B cell (primary cell): ENCODE data around the gene PTPRN2. TPM values are rescaled to one million over a fixed set of nuclear protein-coding genes. Genes with fewer than 3 reads are reported as not detected.

Experiments
- ATAC-seq: fragments of 200-7000 bp; cut with Tn5 transposase; one replicate; pipeline ENCODE4 v1.10.0; 2021; ENCODE audit warnings: low read depth, mild to moderate bottlenecking, moderate number of reproducible peaks, moderate library complexity
- CTCF ChIA-PET: fragments of 350-600 bp; sonication (Branson Sonifier 250); formaldehyde crosslinking; loops from one replicate; lab custom pipeline; 2021; ENCODE audit warnings: antibody characterized with exemption, inconsistent platforms; lab: Charles Lee
- POLR2A ChIA-PET: fragments of 350-600 bp; sonication (Branson Sonifier 250); formaldehyde crosslinking; loops from one replicate; lab custom pipeline; 2021; ENCODE audit warnings: antibody characterized with exemption; lab: Charles Lee
- DNase-seq: peaks from one replicate; pipeline ENCODE4 v3.0.0; 2013
- H2AFZ ChIP-seq: 2 replicates; pipeline ENCODE4 v1.6.1; 2012; ENCODE audit warnings: mild to moderate bottlenecking, low read depth, low read length; ENCODE audit not compliant: insufficient read depth, poor library complexity, severe bottlenecking
- H3K27ac ChIP-seq, 2 donors: 1 replicate in 1 of 2; 2 replicates in 1 of 2; pipeline ENCODE4 v1.5.1; 2012 to 2013; ENCODE audit warnings: low read length in 2 of 2, mild to moderate bottlenecking in 2 of 2, moderate library complexity in 1 of 2
- H3K27me3 ChIP-seq, 4 experiments: fragments of 200-600 bp in 1 of 4; sonication (generic) in 1 of 4; replicated peaks in 1 of 4; 1 replicate in 2 of 4; 2 replicates in 2 of 4; pipeline versions ENCODE4 v1.6.1 to v1.7.0; 2013 to 2016; ENCODE audit warnings: low read length in 3 of 4, mild to moderate bottlenecking in 2 of 4, mixed read lengths in 1 of 4, moderate library complexity in 1 of 4; ENCODE audit not compliant: insufficient read depth in 4 of 4, control insufficient read depth in 3 of 4; ENCODE audit errors: control extremely low read depth in 1 of 4
- H3K36me3 ChIP-seq, 2 experiments: replicated peaks in 1 of 2; 1 replicate in 1 of 2; 2 replicates in 1 of 2; pipeline versions ENCODE4 v1.6.1 to v1.7.1; 2013; ENCODE audit warnings: low read length in 1 of 2; ENCODE audit not compliant: insufficient read depth in 2 of 2, control insufficient read depth in 1 of 2; ENCODE audit errors: control extremely low read depth in 1 of 2, extremely low read depth in 1 of 2
- H3K4me1 ChIP-seq, 2 donors: fragments of 200-600 bp in 1 of 2; sonication (generic) in 1 of 2; 1 replicate in 1 of 2; 2 replicates in 1 of 2; pipeline versions ENCODE4 v1.5.1 to v1.6.1; 2013 to 2017; ENCODE audit warnings: low read length in 2 of 2; ENCODE audit not compliant: control insufficient read depth in 2 of 2, insufficient read depth in 2 of 2
- H3K4me2 ChIP-seq: replicated peaks from 2 replicates; pipeline ENCODE3; 2012; ENCODE audit warnings: mild to moderate bottlenecking, low read depth, low read length; ENCODE audit not compliant: poor library complexity, severe bottlenecking
- H3K4me3 ChIP-seq, 5 experiments: fragments of 200-600 bp in 1 of 5; sonication (generic) in 1 of 5; 1 replicate in 3 of 5; 2 replicates in 2 of 5; pipeline versions ENCODE4 v1.5.1 to v1.7.0; 2011 to 2016; ENCODE audit warnings: low read length in 4 of 5, mild to moderate bottlenecking in 4 of 5, low read depth in 2 of 5, control low read depth in 1 of 5, moderate library complexity in 1 of 5; ENCODE audit not compliant: insufficient read depth in 1 of 5; ENCODE audit errors: control extremely low read depth in 1 of 5, extremely low read depth in 1 of 5
- H3K79me2 ChIP-seq: fragments of 200-600 bp; sonication (generic); one replicate; pipeline ENCODE4 v1.6.0; 2016; ENCODE audit warnings: low read length; ENCODE audit not compliant: control insufficient read depth, insufficient read depth
- H3K9ac ChIP-seq: fragments of 200-600 bp; sonication (generic); 2 replicates; pipeline ENCODE4 v1.6.1; 2017; ENCODE audit warnings: mild to moderate bottlenecking, low read length, moderate library complexity
- H3K9me3 ChIP-seq, 3 donors: one replicate each; pipeline versions ENCODE4 v1.6.1 to v1.7.1; 2013; ENCODE audit warnings: low read length in 2 of 3; ENCODE audit not compliant: control insufficient read depth in 2 of 3, insufficient read depth in 1 of 3; ENCODE audit errors: control extremely low read depth in 1 of 3
- H4K20me1 ChIP-seq: 2 replicates; pipeline ENCODE4 v1.6.0; 2012; ENCODE audit warnings: mild to moderate bottlenecking, low read length; ENCODE audit not compliant: insufficient read depth, control insufficient read depth, poor library complexity, severe bottlenecking
- H3K27ac Mint-ChIP-seq: one replicate; pipeline ENCODE4 v1.8.0; 2021; ENCODE audit warnings: mixed read lengths
- H3K27me3 Mint-ChIP-seq: one replicate; pipeline ENCODE4 v1.8.0; 2021; ENCODE audit warnings: mixed read lengths
- H3K4me1 Mint-ChIP-seq: one replicate; pipeline ENCODE4 v1.8.0; 2021; ENCODE audit warnings: mixed read lengths
- H3K4me3 Mint-ChIP-seq: one replicate; pipeline ENCODE4 v1.8.0; 2021; ENCODE audit warnings: mixed read lengths
- H3K9me3 Mint-ChIP-seq: one replicate; pipeline ENCODE4 v1.8.0; 2022; ENCODE audit warnings: mixed read lengths; ENCODE audit not compliant: insufficient read depth
- CTCF ChIP-seq: fragments of 200-600 bp; IDR thresholded peaks from one replicate; pipeline ENCODE4 v1.8.0; 2022; ENCODE audit warnings: antibody characterized with exemption, mild to moderate bottlenecking
- EZH2 ChIP-seq: IDR thresholded peaks from 2 replicates; pipeline ENCODE4 v1.6.1; 2012; ENCODE audit warnings: borderline replicate concordance, low read depth, mild to moderate bottlenecking, moderate library complexity, low read length; ENCODE audit not compliant: insufficient read depth, poor library complexity, severe bottlenecking
- WGBS: methylation state at CpG from one replicate; pipeline ENCODE4 v1.1.5; 2013; ENCODE audit warnings: missing lambda C conversion rate; ENCODE audit not compliant: insufficient coverage; 5-methylcytosine and 5-hydroxymethylcytosine counted together
- intact Hi-C: fragments of 100-400 bp; cut with micrococcal nuclease; formaldehyde crosslinking; loops from one replicate; pipeline ENCODE4 v1.10.0; 2022
- polyA plus RNA-seq: library from polyadenylated mRNA; depleted of rRNA; stranded (reverse); fragments of >200 nt; gene quantifications from 2 replicates; pipeline ENCODE4 v1.2.3, GENCODE V29; 2012
- total RNA-seq, 2 donors: library from RNA; stranded (reverse); fragments of 120-200 nt in 1 of 2; gene quantifications; 1 replicate in 1 of 2; 2 replicates in 1 of 2; pipeline versions ENCODE4 v1.2.3 to v1.2.4, GENCODE V29; 2013 to 2022

Gene PTPRN2
- total and polyA plus RNA-seq, 2 donors (not counting 1 experiment from before 2014, with no cell fraction given) = 2.0 to 5.0 TPM

GRCh38 chr7:157875230-157876179, 712.1 kb downstream of the PTPRN2 start:
- peak overlapping the region; percentile 15 for H3K4me2 ChIP-seq
- 38% methylated on average over 28 of the region's 30 CpGs for WGBS

More at GRCh38 chr7:157875230-157876179, 712.1 kb downstream of the PTPRN2 start:
- H3K9me3 Mint-ChIP-seq = peaks cover 2% of the 10 kb centered on the region
- Histone ChIP-seq H3K36me3 (no peaks in the 10 kb centered on the region), H3K4me1 (peaks cover 0 to 7% of the 10 kb centered on the region in 2 donors), H4K20me1 (no peaks in the 10 kb centered on the region), H3K27me3 (no peaks in the 10 kb centered on the region), H3K9me3 (peaks cover 0 to 25% (median 0%) of the 10 kb centered on the region in 3 donors), H3K4me3 (no peak overlapping the region), H3K9ac (no peak overlapping the region), H3K27ac (no peak overlapping the region), H2AFZ (peak overlapping the region; percentile 46), H3K79me2 (no peaks in the 10 kb centered on the region)
- no peak overlapping the region for H3K27ac Mint-ChIP-seq
- ChIA-PET POLR2A (no interaction called here), CTCF (interaction anchor here (0.6 kb wide), 1 partner anchor 198 kb away, joined by 3 read pairs; no protein-coding TSS in a partner anchor)
- peaks cover 4% of the 10 kb centered on the region for H3K4me1 Mint-ChIP-seq
- TF ChIP-seq CTCF (no peak), EZH2 (no peak)
- H3K27me3 Mint-ChIP-seq = no peaks in the 10 kb centered on the region
- peak overlapping the region; percentile 37 for H3K4me3 Mint-ChIP-seq
- intact Hi-C loops = no loop called here
- DNase-seq (peak; percentile 43), ATAC-seq (no peak)
